GM12891 (cell line): ENCODE measurements around the gene RSPH1.

ENCODE experiments used
- PAX5 ChIP-seq: IDR thresholded peaks from 2 replicates; pipeline ENCODE4 v1.6.1; 2011; ENCODE audit warnings: low read length, moderate library complexity, mild to moderate bottlenecking; ENCODE audit not compliant: insufficient read depth, severe bottlenecking
- POLR2A ChIP-seq: IDR thresholded peaks from 2 replicates; pipeline ENCODE4 v1.6.1; 2011; ENCODE audit warnings: low read depth, low read length, control low read depth
- POLR2AphosphoS5 ChIP-seq: IDR thresholded peaks from 2 replicates; pipeline ENCODE4 v1.6.1; 2011; ENCODE audit warnings: low read depth, low read length, control low read depth
- POU2F2 ChIP-seq: IDR thresholded peaks from 2 replicates; pipeline ENCODE4 v1.6.1; 2011; ENCODE audit warnings: low read depth, mild to moderate bottlenecking, control low read depth, low read length, moderate library complexity
- SPI1 ChIP-seq: IDR thresholded peaks from 2 replicates; pipeline ENCODE4 v1.6.1; 2011; ENCODE audit warnings: low read depth, low read length, control low read depth
- TAF1 ChIP-seq: IDR thresholded peaks from 2 replicates; pipeline ENCODE4 v1.6.1; 2011; ENCODE audit warnings: low read depth, low read length, control low read depth

- no peak for TF ChIP-seq POLR2A
- no peak for TF ChIP-seq TAF1
- no peak for TF ChIP-seq SPI1
- TF ChIP-seq POU2F2 = no peak
- no peak for TF ChIP-seq POLR2AphosphoS5
- no peak for TF ChIP-seq PAX5
Measured at GRCh38 chr21:42461185-42461520, 34.9 kb downstream of the RSPH1 start.
